ENCODE data around the gene CX3CL1. TPM values are rescaled to one million over a fixed set of nuclear protein-coding genes. Genes with fewer than 3 reads are reported as not detected.
A peak's percentile ranks its signal among the peaks of the same experiment; 100 is the strongest.
"Not testable (repeated sequence)": the region's sequence is repeated elsewhere in the genome, so short reads cannot be mapped to it uniquely, and the experiment has no call there.

CX3CL1 gene
- total RNA-seq, 6 donors from 2014 or later = 6.3 to 106 (median 31.7) TPM

GRCh38 chr16:57343221-57343620 is 29.1 kb upstream of the CX3CL1 start:
- H3K27ac ChIP-seq = no peak overlapping the region
- 77 to 82% methylated on average over 7 of the region's 7 CpGs for WGBS, 2 donors
- DNase-seq = no peak
- H3K36me3 ChIP-seq = no peaks in the 10 kb centered on the region
- H3K4me1 ChIP-seq = peaks cover 8 to 20% (median 13%) of the 10 kb centered on the region in 4 donors
- ATAC-seq (ENCODE audit: low FRiP score in 2 of 2) = peak; percentile 37 to 47
- H3K4me3 ChIP-seq = no peak overlapping the region
- H3K9me3 ChIP-seq = peaks cover 0 to 3% (median 0%) of the 10 kb centered on the region in 4 donors
- TF ChIP-seq POLR2AphosphoS5 (IDR thresholded peaks at IDR 0.05) (no peak), CTCF (IDR thresholded peaks at IDR 0.05) (no peak), POLR2A (IDR thresholded peaks at IDR 0.05) (no peak), EP300 (IDR thresholded peaks at IDR 0.05) (no peak)
- H3K27me3 ChIP-seq = no peaks in the 10 kb centered on the region

DNA sequence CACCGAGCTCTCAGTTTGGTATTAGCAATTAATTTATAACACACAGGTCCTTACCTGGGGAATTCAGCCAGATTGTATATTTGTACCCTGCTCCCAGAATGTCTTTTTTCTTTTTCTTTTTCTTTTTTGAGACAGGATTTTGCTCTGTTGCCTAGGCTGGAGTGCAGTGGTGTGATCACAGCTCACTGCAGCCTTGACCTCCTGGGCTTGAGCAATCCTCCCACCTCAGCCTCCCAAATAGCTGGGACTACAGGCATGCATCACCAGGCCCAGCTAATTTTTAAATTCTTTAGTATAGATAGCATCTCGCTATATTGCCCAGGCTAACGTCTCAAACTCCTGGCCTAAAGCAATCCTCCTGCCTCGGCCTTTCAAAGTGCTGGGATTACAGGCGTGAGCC is 28.2 kb upstream of the CX3CL1 start:
- H3K4me1 ChIP-seq = peaks cover 8 to 24% (median 15%) of the 10 kb centered on the region in 4 donors
- not testable (repeated sequence) for H3K4me3 ChIP-seq; H3K9me3 ChIP-seq; H3K36me3 ChIP-seq; ATAC-seq (ENCODE audit: low FRiP score in 2 of 2); DNase-seq; H3K27me3 ChIP-seq; H3K27ac ChIP-seq
- 96 to 99% methylated on average over 5 of the region's 5 CpGs for WGBS, 2 donors

GRCh38 chr16:57345021-57345420 is 27.3 kb upstream of the CX3CL1 start:
- no peak for ATAC-seq (ENCODE audit: low FRiP score in 2 of 2)
- WGBS, 2 donors = 68 to 73% methylated on average over 2 of the region's 2 CpGs
- no peak overlapping the region for H3K4me3 ChIP-seq

DNA sequence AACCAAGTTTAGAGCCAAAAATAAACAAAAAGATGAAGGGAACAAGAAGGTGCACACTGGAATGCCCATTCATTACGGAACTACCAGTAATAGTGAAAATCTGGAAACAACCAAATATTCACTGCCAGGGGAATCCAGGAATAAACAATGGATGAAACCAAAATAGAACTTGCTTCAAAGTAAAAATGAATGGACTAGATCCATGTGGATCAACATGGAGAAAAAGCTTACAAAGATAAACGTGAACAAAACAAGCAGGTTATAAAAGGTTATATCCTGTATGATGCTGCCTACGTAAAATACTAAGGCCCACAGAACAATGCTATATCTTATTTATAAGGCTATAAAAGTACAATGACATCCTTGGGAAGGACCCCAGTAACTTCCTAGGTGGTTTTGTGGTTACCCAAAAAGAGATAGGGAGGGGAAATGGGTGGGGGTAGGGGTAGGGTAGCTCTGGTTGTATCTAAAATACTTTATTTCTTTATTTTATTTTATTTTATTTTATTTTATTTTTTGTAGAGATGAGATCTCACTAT is 26.6 kb upstream of the CX3CL1 start:
- no peak for ATAC-seq (ENCODE audit: low FRiP score in 2 of 2)
- Histone ChIP-seq H3K27me3 (no peaks in the 10 kb centered on the region), H3K4me1 (peaks cover 8 to 32% (median 13%) of the 10 kb centered on the region in 4 donors), H3K9me3 (peaks cover 0 to 3% (median 0%) of the 10 kb centered on the region in 4 donors), H3K27ac (no peak overlapping the region), H3K36me3 (no peaks in the 10 kb centered on the region), H3K4me3 (no peak overlapping the region)
- no peak for DNase-seq
- 64 to 72% methylated on average over 3 of the region's 3 CpGs for WGBS, 2 donors
- TF ChIP-seq EP300 (IDR thresholded peaks at IDR 0.05) (no peak), POLR2A (IDR thresholded peaks at IDR 0.05) (no peak), CTCF (IDR thresholded peaks at IDR 0.05) (no peak), POLR2AphosphoS5 (IDR thresholded peaks at IDR 0.05) (no peak)

More at GRCh38 chr16:57345021-57345420, 27.3 kb upstream of the CX3CL1 start:
- no peak for DNase-seq
- TF ChIP-seq POLR2A (IDR thresholded peaks at IDR 0.05) (no peak), CTCF (IDR thresholded peaks at IDR 0.05) (no peak), EP300 (IDR thresholded peaks at IDR 0.05) (no peak), POLR2AphosphoS5 (IDR thresholded peaks at IDR 0.05) (no peak)
- Histone ChIP-seq H3K9me3 (peaks cover 0 to 3% (median 0%) of the 10 kb centered on the region in 4 donors), H3K27ac (no peak overlapping the region), H3K27me3 (no peaks in the 10 kb centered on the region), H3K36me3 (no peaks in the 10 kb centered on the region), H3K4me1 (peaks cover 8 to 33% (median 17%) of the 10 kb centered on the region in 4 donors)

GRCh38 chr16:57347858-57348257 is 24.4 kb upstream of the CX3CL1 start:
- 88 to 96% methylated on average over 6 of the region's 6 CpGs for WGBS, 2 donors
- no peak overlapping the region for H3K27ac ChIP-seq
- peaks cover 0 to 13% (median 4%) of the 10 kb centered on the region in 4 donors for H3K4me1 ChIP-seq
- DNase-seq = no peak
- no peak for ATAC-seq (ENCODE audit: low FRiP score in 2 of 2)
- no peak for TF ChIP-seq EP300 (IDR thresholded peaks at IDR 0.05)
- no peak for TF ChIP-seq POLR2AphosphoS5 (IDR thresholded peaks at IDR 0.05)
- TF ChIP-seq POLR2A (IDR thresholded peaks at IDR 0.05) = no peak
- TF ChIP-seq CTCF (IDR thresholded peaks at IDR 0.05) = no peak
- H3K36me3 ChIP-seq = no peaks in the 10 kb centered on the region
- H3K4me3 ChIP-seq = no peak overlapping the region
- H3K9me3 ChIP-seq = peaks cover 0 to 3% (median 0%) of the 10 kb centered on the region in 4 donors
- no peaks in the 10 kb centered on the region for H3K27me3 ChIP-seq

Measured in upper lobe of left lung (tissue), 6 donors.